Muscle of arm (tissue), 12 donors: ENCODE data around the gene SSBP3. TPM values are rescaled to one million over a fixed set of nuclear protein-coding genes. Genes with fewer than 3 reads are reported as not detected.

Experiments used
- DNase-seq: peaks from one replicate; pipeline ENCODE4 v3.0.0-alpha.2; 2013
- polyA plus RNA-seq, 12 donors: library from polyadenylated mRNA; unstranded; fragments of 120-200 nt; gene quantifications; one replicate each; pipeline ENCODE4 v1.2.1, GENCODE V29; 2013; ENCODE audit not compliant: insufficient read length in 12 of 12

Gene SSBP3
- polyA plus RNA-seq, 12 donors, result 49.2 to 117 (median 58.9) TPM; not detected in 1

- no peak for DNase-seq
These were observed 31.4 kb downstream of the SSBP3 start for GRCh38 chr1:54374766-54375165.

- DNase-seq, result no peak
These were observed 33.2 kb downstream of the SSBP3 start for GRCh38 chr1:54372978-54373377.

GRCh38 chr1:54371942-54372275 is 34.3 kb downstream of the SSBP3 start:
- DNase-seq, result no peak

GRCh38 chr1:54371038-54371941 is 34.9 kb downstream of the SSBP3 start:
- DNase-seq, result no peak

GRCh38 chr1:54370287-54370989 is 35.8 kb downstream of the SSBP3 start:
- no peak for DNase-seq

GRCh38 chr1:54367613-54368012 is 38.6 kb downstream of the SSBP3 start:
- no peak for DNase-seq

- DNase-seq, result no peak
These were observed 40.3 kb downstream of the SSBP3 start for GRCh38 chr1:54365847-54366246.

- DNase-seq, result no peak
These were observed 40.8 kb downstream of the SSBP3 start for GRCh38 chr1:54365398-54365797.

GRCh38 chr1:54364995-54365394 is 41.2 kb downstream of the SSBP3 start:
- DNase-seq, result no peak

GRCh38 chr1:54364582-54364981 is 41.6 kb downstream of the SSBP3 start:
- DNase-seq, result no peak

GRCh38 chr1:54363925-54364324 is 42.3 kb downstream of the SSBP3 start:
- no peak for DNase-seq

GRCh38 chr1:54362881-54363340 is 43.3 kb downstream of the SSBP3 start:
- DNase-seq, result no peak

GRCh38 chr1:54361342-54361741 is 44.9 kb downstream of the SSBP3 start:
- no peak for DNase-seq

GRCh38 chr1:54360165-54361005 is 45.8 kb downstream of the SSBP3 start:
- DNase-seq, result no peak

- DNase-seq, result no peak
These were observed 46.6 kb downstream of the SSBP3 start for GRCh38 chr1:54359393-54360162.

- no peak for DNase-seq
These were observed 47.6 kb downstream of the SSBP3 start for GRCh38 chr1:54358503-54359168.

GRCh38 chr1:54357967-54358366 is 48.2 kb downstream of the SSBP3 start:
- DNase-seq, result no peak

GRCh38 chr1:54356680-54357147 is 49.5 kb downstream of the SSBP3 start:
- DNase-seq, result no peak

GRCh38 chr1:54355931-54356679 is 50.1 kb downstream of the SSBP3 start:
- no peak for DNase-seq

GRCh38 chr1:54354899-54355298 is 51.3 kb downstream of the SSBP3 start:
- no peak for DNase-seq
